Hair follicle dermal papilla cell (primary cell): ENCODE results near the gene PTGIS. TPM values are rescaled to one million over a fixed set of nuclear protein-coding genes. Genes with fewer than 3 reads are reported as not detected.

ENCODE experiments used
- total RNA-seq: library from RNA; depleted of rRNA; stranded (reverse); fragments of >200 nt; gene quantifications from 2 replicates; pipeline ENCODE4 v1.2.3, GENCODE V29; 2012

PTGIS gene
- total RNA-seq: 6.3 and 15.2 TPM in 2 replicates

GRCh38 chr20:49567421-49568277 is at the start of gene PTGIS:
PTGIS (minus strand) TSS chr20:49568137; CDS start chr20:49568116, 21 bp downstream.

GRCh38 chr20:49482621-49483017 is 85.3 kb downstream of the PTGIS start, which contains the start of gene KCNB1:
KCNB1 (minus strand) TSS chr20:49482668; CDS start chr20:49482480, 188 bp downstream.

Other genes starting within 250 kb of the PTGIS start
- gene KCNB1, start 85.5 kb downstream of the PTGIS start, total RNA-seq: 0.24 and 0.32 TPM in 2 replicates
- 30.8 and 32.9 TPM in 2 replicates for gene B4GALT5, start 145.7 kb upstream of the PTGIS start, total RNA-seq
- gene SLC9A8, start 244.7 kb upstream of the PTGIS start, total RNA-seq: 10.4 and 15.4 TPM in 2 replicates